ENCODE results near the gene CCL21.
"Not testable (repeated sequence)": the region's sequence is repeated elsewhere in the genome, so short reads cannot be mapped to it uniquely, and the experiment has no call there.

Gene CCL21

DNA sequence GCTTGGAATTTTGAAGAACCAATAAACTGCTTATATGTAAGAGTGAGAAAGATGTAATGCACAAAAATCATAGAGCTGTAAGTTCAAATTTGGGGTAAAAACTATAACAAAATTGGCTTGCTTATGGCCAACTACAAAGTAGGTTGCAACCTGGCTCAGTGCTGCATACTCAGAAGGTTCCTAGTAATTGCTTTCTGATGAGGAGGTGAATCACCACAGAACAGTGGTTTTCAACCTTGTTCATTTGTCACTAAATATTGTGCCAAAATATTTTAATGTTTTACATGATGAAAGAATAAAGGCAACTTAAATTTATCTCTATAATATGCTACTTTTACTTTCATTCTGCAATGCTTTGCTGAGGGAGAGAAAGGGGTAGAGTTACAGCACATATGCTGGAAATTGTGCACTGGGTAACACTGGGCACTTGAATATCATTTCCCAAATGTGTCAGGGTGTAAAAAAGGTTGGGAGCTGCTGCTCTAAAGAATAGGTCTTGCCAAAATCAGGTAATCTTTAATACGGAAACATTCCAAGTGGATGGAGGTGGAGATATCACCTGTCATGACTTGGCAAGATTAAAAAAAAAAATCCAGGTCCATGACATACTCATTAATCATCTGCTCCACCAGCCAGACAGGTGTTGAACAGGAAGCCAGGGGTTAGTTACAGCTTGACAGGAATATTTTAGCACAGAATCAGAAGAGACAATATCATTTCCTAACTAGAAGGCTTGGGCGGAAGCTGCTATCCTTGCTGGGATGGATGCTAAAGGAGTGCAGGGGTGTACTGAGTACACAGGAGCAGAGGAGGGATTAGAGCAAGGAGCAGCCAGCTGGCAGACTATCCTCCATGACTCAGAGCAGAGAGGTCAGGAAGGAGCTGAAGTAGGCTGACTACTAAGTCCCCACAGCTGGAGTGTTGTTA is 34.6 kb upstream of the CCL21 start:
- ATAC-seq: no peak
- TF ChIP-seq ZFP3 (CRISPR knock-in tag; IDR thresholded peaks at IDR 0.05) (no peak), ZNF70 (CRISPR knock-in tag; IDR thresholded peaks at IDR 0.05) (no peak), SNAI2 (CRISPR knock-in tag; IDR thresholded peaks at IDR 0.05) (no peak)

DNA sequence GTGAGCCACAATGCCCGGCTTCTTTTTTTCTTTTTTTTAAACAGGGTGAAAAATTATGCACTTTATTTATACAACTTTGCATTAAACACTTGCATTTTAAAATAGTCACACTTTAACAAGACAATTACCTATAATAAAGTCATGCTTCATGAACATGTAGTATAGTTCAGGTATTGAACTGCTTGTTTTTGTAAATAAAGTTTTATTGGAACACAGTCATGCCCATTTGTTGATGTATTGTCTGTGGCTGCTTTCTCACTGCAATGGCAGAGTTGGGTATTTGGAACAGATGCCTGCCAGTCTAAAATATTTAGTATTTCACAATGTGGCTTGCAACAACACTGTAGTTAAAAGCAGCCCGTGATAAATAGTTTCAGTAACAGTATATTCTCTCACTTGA is 32.8 kb upstream of the CCL21 start:
- ATAC-seq: no peak
- TF ChIP-seq ISL1 (CRISPR knock-in tag; IDR thresholded peaks at IDR 0.05): no peak
- no peak for TF ChIP-seq ESRRG (CRISPR knock-in tag; IDR thresholded peaks at IDR 0.05)
- TF ChIP-seq, protein P1, sequence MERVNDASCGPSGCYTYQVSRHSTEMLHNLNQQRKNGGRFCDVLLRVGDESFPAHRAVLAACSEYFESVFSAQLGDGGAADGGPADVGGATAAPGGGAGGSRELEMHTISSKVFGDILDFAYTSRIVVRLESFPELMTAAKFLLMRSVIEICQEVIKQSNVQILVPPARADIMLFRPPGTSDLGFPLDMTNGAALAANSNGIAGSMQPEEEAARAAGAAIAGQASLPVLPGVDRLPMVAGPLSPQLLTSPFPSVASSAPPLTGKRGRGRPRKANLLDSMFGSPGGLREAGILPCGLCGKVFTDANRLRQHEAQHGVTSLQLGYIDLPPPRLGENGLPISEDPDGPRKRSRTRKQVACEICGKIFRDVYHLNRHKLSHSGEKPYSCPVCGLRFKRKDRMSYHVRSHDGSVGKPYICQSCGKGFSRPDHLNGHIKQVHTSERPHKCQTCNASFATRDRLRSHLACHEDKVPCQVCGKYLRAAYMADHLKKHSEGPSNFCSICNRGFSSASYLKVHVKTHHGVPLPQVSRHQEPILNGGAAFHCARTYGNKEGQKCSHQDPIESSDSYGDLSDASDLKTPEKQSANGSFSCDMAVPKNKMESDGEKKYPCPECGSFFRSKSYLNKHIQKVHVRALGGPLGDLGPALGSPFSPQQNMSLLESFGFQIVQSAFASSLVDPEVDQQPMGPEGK (CRISPR knock-in tag; IDR thresholded peaks at IDR 0.05; ENCODE audit: borderline replicate concordance): no peak
- no peak for TF ChIP-seq ZFP3 (CRISPR knock-in tag; IDR thresholded peaks at IDR 0.05)
- TF ChIP-seq, protein P2, sequence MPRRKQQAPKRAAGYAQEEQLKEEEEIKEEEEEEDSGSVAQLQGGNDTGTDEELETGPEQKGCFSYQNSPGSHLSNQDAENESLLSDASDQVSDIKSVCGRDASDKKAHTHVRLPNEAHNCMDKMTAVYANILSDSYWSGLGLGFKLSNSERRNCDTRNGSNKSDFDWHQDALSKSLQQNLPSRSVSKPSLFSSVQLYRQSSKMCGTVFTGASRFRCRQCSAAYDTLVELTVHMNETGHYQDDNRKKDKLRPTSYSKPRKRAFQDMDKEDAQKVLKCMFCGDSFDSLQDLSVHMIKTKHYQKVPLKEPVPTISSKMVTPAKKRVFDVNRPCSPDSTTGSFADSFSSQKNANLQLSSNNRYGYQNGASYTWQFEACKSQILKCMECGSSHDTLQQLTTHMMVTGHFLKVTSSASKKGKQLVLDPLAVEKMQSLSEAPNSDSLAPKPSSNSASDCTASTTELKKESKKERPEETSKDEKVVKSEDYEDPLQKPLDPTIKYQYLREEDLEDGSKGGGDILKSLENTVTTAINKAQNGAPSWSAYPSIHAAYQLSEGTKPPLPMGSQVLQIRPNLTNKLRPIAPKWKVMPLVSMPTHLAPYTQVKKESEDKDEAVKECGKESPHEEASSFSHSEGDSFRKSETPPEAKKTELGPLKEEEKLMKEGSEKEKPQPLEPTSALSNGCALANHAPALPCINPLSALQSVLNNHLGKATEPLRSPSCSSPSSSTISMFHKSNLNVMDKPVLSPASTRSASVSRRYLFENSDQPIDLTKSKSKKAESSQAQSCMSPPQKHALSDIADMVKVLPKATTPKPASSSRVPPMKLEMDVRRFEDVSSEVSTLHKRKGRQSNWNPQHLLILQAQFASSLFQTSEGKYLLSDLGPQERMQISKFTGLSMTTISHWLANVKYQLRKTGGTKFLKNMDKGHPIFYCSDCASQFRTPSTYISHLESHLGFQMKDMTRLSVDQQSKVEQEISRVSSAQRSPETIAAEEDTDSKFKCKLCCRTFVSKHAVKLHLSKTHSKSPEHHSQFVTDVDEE (CRISPR knock-in tag; IDR thresholded peaks at IDR 0.05): no peak
- no peak for TF ChIP-seq ZNF565 (CRISPR knock-in tag; conservative IDR thresholded peaks at IDR 0.05; ENCODE audit: low read depth)
- no peak for TF ChIP-seq TOX (CRISPR knock-in tag; IDR thresholded peaks at IDR 0.05; ENCODE audit: borderline replicate concordance)
- TF ChIP-seq, protein P3, sequence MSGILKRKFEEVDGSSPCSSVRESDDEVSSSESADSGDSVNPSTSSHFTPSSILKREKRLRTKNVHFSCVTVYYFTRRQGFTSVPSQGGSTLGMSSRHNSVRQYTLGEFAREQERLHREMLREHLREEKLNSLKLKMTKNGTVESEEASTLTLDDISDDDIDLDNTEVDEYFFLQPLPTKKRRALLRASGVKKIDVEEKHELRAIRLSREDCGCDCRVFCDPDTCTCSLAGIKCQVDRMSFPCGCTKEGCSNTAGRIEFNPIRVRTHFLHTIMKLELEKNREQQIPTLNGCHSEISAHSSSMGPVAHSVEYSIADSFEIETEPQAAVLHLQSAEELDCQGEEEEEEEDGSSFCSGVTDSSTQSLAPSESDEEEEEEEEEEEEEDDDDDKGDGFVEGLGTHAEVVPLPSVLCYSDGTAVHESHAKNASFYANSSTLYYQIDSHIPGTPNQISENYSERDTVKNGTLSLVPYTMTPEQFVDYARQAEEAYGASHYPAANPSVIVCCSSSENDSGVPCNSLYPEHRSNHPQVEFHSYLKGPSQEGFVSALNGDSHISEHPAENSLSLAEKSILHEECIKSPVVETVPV (CRISPR knock-in tag; IDR thresholded peaks at IDR 0.05): no peak
- no peak for TF ChIP-seq RARB (CRISPR knock-in tag; IDR thresholded peaks at IDR 0.05)

DNA sequence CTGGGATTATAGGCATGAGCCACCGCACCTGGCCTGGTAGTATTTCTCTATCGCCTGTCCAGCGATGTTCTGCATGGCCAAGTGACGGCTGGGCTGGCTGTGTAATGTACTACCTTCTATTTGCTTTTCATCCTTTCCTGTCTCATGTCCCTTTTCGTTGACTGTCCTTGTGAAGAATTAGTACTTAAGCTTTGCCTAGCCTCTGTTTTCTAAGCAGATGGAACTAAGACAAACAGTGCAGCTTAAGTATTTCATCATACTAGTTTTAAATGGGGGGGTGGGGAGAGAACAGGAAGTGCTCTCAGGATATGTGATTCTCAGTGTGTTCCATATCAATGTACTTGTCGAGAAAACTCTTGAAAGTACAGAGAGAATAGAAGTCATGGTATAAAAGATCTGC is 31.7 kb upstream of the CCL21 start:
- no peak for ATAC-seq
- TF ChIP-seq, protein P2 (CRISPR knock-in tag; IDR thresholded peaks at IDR 0.05): no peak

DNA sequence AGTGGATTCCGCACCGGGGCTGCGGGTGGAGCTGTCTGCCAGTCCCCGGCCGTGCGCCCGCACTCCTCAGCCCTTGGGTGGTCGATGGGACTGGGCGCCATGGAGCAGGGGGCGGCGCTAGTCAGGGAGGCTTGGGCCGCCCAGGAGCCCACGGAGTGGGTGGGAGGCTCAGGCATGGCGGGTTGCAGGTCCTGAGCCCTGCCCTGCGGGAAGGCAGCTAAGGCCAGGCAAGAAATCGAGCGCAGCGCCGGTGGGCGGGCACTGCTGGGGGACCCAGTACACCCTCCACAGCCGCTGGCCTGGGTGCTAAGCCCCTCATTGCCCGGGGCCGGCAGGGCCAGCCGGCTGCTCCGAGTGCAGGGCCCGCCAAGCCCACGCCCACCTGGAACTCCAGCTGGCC is 30.2 kb upstream of the CCL21 start:
- ATAC-seq: not testable (repeated sequence)

DNA sequence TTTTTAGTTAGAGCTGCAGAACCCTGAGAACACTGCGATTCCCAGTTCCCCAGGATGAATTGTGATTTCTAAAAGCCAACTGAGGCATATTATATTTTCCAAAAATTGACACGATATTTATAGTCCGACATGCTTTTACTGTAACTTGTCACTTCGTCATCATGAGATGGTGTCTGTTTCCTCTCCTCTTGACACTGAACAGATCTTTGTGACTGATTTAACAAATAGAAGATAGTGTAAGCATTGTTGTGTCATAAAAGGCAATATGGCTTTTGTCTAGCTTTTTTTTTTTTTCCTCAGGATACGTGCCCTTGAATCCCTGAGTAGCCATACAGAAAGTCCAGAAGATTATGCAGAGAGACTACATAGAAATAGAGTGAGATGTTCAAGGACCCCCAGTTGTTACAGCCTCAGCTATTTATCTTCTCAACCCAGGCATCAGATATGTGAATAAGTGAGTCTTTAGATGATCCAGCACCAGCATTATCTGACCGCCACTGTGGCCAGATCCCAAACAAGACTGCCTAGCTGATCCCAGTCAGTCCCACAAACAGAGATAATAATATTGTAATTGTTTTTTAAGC is 27.8 kb upstream of the CCL21 start:
- TF ChIP-seq ZNF565 (CRISPR knock-in tag; conservative IDR thresholded peaks at IDR 0.05; ENCODE audit: low read depth) (no peak), TCF4 (CRISPR knock-in tag; IDR thresholded peaks at IDR 0.05; ENCODE audit: borderline replicate concordance) (peak; percentile 44; the same call in 1 of the 2 replicates), ISL1 (CRISPR knock-in tag; IDR thresholded peaks at IDR 0.05) (peak; percentile 64)
- TF ChIP-seq, protein P1 (CRISPR knock-in tag; IDR thresholded peaks at IDR 0.05; ENCODE audit: borderline replicate concordance): no peak
- no peak for ATAC-seq
